ENCODE data around the gene RAI14. TPM values are rescaled to one million over a fixed set of nuclear protein-coding genes. Genes with fewer than 3 reads are reported as not detected.

Gene RAI14
- total and polyA plus RNA-seq, 2 donors (not counting 3 experiments of a cell fraction or from before 2014, with no cell fraction given), result 114 to 369 TPM

- Histone ChIP-seq H3K79me2 (ENCODE audit: control insufficient read depth, insufficient read depth, low read length) (no peaks in the 10 kb centered on the region), H3K36me3 (ENCODE audit: control insufficient read depth in 2 of 2, extremely low read depth in 1 of 2, insufficient read depth in 2 of 2, low read length in 2 of 2) (peaks cover 14 to 53% of the 10 kb centered on the region in 2 experiments), H4K20me1 (replicated peaks; ENCODE audit: control insufficient read depth, extremely low read depth, insufficient read depth, low read length) (no peaks in the 10 kb centered on the region), H3K27ac (ENCODE audit: insufficient read depth, low read depth, low read length) (no peak overlapping the region), H3K9ac (replicated peaks; ENCODE audit: extremely low read depth, insufficient read depth, low read length) (no peak overlapping the region), H2AFZ (ENCODE audit: low read depth, low read length) (no peak overlapping the region), H3K9me3 (replicated peaks; ENCODE audit: control insufficient read depth, insufficient read depth, low read length) (no peaks in the 10 kb centered on the region), H3K4me3 (replicated peaks in 1 of 3; ENCODE audit: insufficient read depth in 1 of 3, low read depth in 1 of 3, low read length in 3 of 3) (no peak overlapping the region), H3K4me1 (ENCODE audit: control insufficient read depth, extremely low read depth, insufficient read depth, low read length) (no peaks in the 10 kb centered on the region), H3K4me2 (ENCODE audit: insufficient read depth, low read length) (no peak overlapping the region), H3K9me1 (replicated peaks; ENCODE audit: control insufficient read depth, extremely low read depth, insufficient read depth, low read length) (no peaks in the 10 kb centered on the region), H3K27me3 (ENCODE audit: control insufficient read depth in 2 of 2, insufficient read depth in 2 of 2, low read length in 2 of 2) (no peaks in the 10 kb centered on the region)
- dilution Hi-C loops (cut with MboI; ENCODE audit: extremely low pct_ligation_motif_present, low sequenced_read_pairs) (no loop called here), intact Hi-C loops (cut with micrococcal nuclease) (no loop called here)
- TF ChIP-seq FOS (IDR thresholded peaks at IDR 0.05; ENCODE audit: borderline replicate concordance, insufficient read depth, low read length) (no peak), POLR2A (IDR thresholded peaks at IDR 0.05; ENCODE audit: low read depth, low read length) (no peak), MAX (IDR thresholded peaks at IDR 0.05; ENCODE audit: insufficient read depth, insufficient read length) (no peak), CTCF (IDR thresholded peaks at IDR 0.05; ENCODE audit: extremely low read depth in 1 of 2, insufficient read depth in 1 of 2, low read depth in 1 of 2, low read length in 2 of 2) (no peak), EZH2 (IDR thresholded peaks at IDR 0.05; ENCODE audit: borderline replicate concordance, low read depth, low read length, severe bottlenecking) (no peak)
- DNase-seq (ENCODE audit: low read depth, low spot score), result no peak
- no TSS peak for BruUV-seq (replicated peaks)
- CTCF ChIA-PET, result interaction anchor here (1.2 to 1.7 kb wide), 5 partner anchors 8 to 339 kb away, joined by 3 to 7 read pairs (median 4); no protein-coding TSS in a partner anchor
- POLR2A ChIA-PET, result no interaction called here
- FAIRE-seq, result no peak
These were observed 157.4 kb downstream of the RAI14 start for GRCh38 chr5:34813509-34813908.

Data from endothelial cell of umbilical vein (primary cell).